B cell (primary cell): ENCODE results near the gene MEPCE. TPM values are rescaled to one million over a fixed set of nuclear protein-coding genes. Genes with fewer than 3 reads are reported as not detected.

Experiments
- ATAC-seq: fragments of 200-7000 bp; cut with Tn5 transposase; one replicate; pipeline ENCODE4 v1.10.0; 2021; ENCODE audit warnings: low read depth, mild to moderate bottlenecking, moderate number of reproducible peaks, moderate library complexity
- CTCF ChIA-PET: fragments of 350-600 bp; sonication (Branson Sonifier 250); formaldehyde crosslinking; loops from one replicate; lab custom pipeline; 2021; ENCODE audit warnings: antibody characterized with exemption, inconsistent platforms; lab: Charles Lee
- POLR2A ChIA-PET: fragments of 350-600 bp; sonication (Branson Sonifier 250); formaldehyde crosslinking; loops from one replicate; lab custom pipeline; 2021; ENCODE audit warnings: antibody characterized with exemption; lab: Charles Lee
- DNase-seq: peaks from one replicate; pipeline ENCODE4 v3.0.0; 2013
- H2AFZ ChIP-seq: 2 replicates; pipeline ENCODE4 v1.6.1; 2012; ENCODE audit warnings: mild to moderate bottlenecking, low read depth, low read length; ENCODE audit not compliant: insufficient read depth, poor library complexity, severe bottlenecking
- H3K27ac ChIP-seq, 2 donors: 1 replicate in 1 of 2; 2 replicates in 1 of 2; pipeline ENCODE4 v1.5.1; 2012 to 2013; ENCODE audit warnings: low read length in 2 of 2, mild to moderate bottlenecking in 2 of 2, moderate library complexity in 1 of 2
- H3K27me3 ChIP-seq, 4 experiments: fragments of 200-600 bp in 1 of 4; sonication (generic) in 1 of 4; replicated peaks in 1 of 4; 1 replicate in 2 of 4; 2 replicates in 2 of 4; pipeline versions ENCODE4 v1.6.1 to v1.7.0; 2013 to 2016; ENCODE audit warnings: low read length in 3 of 4, mild to moderate bottlenecking in 2 of 4, mixed read lengths in 1 of 4, moderate library complexity in 1 of 4; ENCODE audit not compliant: insufficient read depth in 4 of 4, control insufficient read depth in 3 of 4; ENCODE audit errors: control extremely low read depth in 1 of 4
- H3K36me3 ChIP-seq, 2 experiments: replicated peaks in 1 of 2; 1 replicate in 1 of 2; 2 replicates in 1 of 2; pipeline versions ENCODE4 v1.6.1 to v1.7.1; 2013; ENCODE audit warnings: low read length in 1 of 2; ENCODE audit not compliant: insufficient read depth in 2 of 2, control insufficient read depth in 1 of 2; ENCODE audit errors: control extremely low read depth in 1 of 2, extremely low read depth in 1 of 2
- H3K4me1 ChIP-seq, 2 donors: fragments of 200-600 bp in 1 of 2; sonication (generic) in 1 of 2; 1 replicate in 1 of 2; 2 replicates in 1 of 2; pipeline versions ENCODE4 v1.5.1 to v1.6.1; 2013 to 2017; ENCODE audit warnings: low read length in 2 of 2; ENCODE audit not compliant: control insufficient read depth in 2 of 2, insufficient read depth in 2 of 2
- H3K4me2 ChIP-seq: replicated peaks from 2 replicates; pipeline ENCODE3; 2012; ENCODE audit warnings: mild to moderate bottlenecking, low read depth, low read length; ENCODE audit not compliant: poor library complexity, severe bottlenecking
- H3K4me3 ChIP-seq, 5 experiments: fragments of 200-600 bp in 1 of 5; sonication (generic) in 1 of 5; 1 replicate in 3 of 5; 2 replicates in 2 of 5; pipeline versions ENCODE4 v1.5.1 to v1.7.0; 2011 to 2016; ENCODE audit warnings: low read length in 4 of 5, mild to moderate bottlenecking in 4 of 5, low read depth in 2 of 5, control low read depth in 1 of 5, moderate library complexity in 1 of 5; ENCODE audit not compliant: insufficient read depth in 1 of 5; ENCODE audit errors: control extremely low read depth in 1 of 5, extremely low read depth in 1 of 5
- H3K79me2 ChIP-seq: fragments of 200-600 bp; sonication (generic); one replicate; pipeline ENCODE4 v1.6.0; 2016; ENCODE audit warnings: low read length; ENCODE audit not compliant: control insufficient read depth, insufficient read depth
- H3K9ac ChIP-seq: fragments of 200-600 bp; sonication (generic); 2 replicates; pipeline ENCODE4 v1.6.1; 2017; ENCODE audit warnings: mild to moderate bottlenecking, low read length, moderate library complexity
- H3K9me3 ChIP-seq, 3 donors: one replicate each; pipeline versions ENCODE4 v1.6.1 to v1.7.1; 2013; ENCODE audit warnings: low read length in 2 of 3; ENCODE audit not compliant: control insufficient read depth in 2 of 3, insufficient read depth in 1 of 3; ENCODE audit errors: control extremely low read depth in 1 of 3
- H4K20me1 ChIP-seq: 2 replicates; pipeline ENCODE4 v1.6.0; 2012; ENCODE audit warnings: mild to moderate bottlenecking, low read length; ENCODE audit not compliant: insufficient read depth, control insufficient read depth, poor library complexity, severe bottlenecking
- H3K27ac Mint-ChIP-seq: one replicate; pipeline ENCODE4 v1.8.0; 2021; ENCODE audit warnings: mixed read lengths
- H3K27me3 Mint-ChIP-seq: one replicate; pipeline ENCODE4 v1.8.0; 2021; ENCODE audit warnings: mixed read lengths
- H3K4me1 Mint-ChIP-seq: one replicate; pipeline ENCODE4 v1.8.0; 2021; ENCODE audit warnings: mixed read lengths
- H3K4me3 Mint-ChIP-seq: one replicate; pipeline ENCODE4 v1.8.0; 2021; ENCODE audit warnings: mixed read lengths
- H3K9me3 Mint-ChIP-seq: one replicate; pipeline ENCODE4 v1.8.0; 2022; ENCODE audit warnings: mixed read lengths; ENCODE audit not compliant: insufficient read depth
- CTCF ChIP-seq: fragments of 200-600 bp; IDR thresholded peaks from one replicate; pipeline ENCODE4 v1.8.0; 2022; ENCODE audit warnings: antibody characterized with exemption, mild to moderate bottlenecking
- EZH2 ChIP-seq: IDR thresholded peaks from 2 replicates; pipeline ENCODE4 v1.6.1; 2012; ENCODE audit warnings: borderline replicate concordance, low read depth, mild to moderate bottlenecking, moderate library complexity, low read length; ENCODE audit not compliant: insufficient read depth, poor library complexity, severe bottlenecking
- WGBS: methylation state at CpG from one replicate; pipeline ENCODE4 v1.1.5; 2013; ENCODE audit warnings: missing lambda C conversion rate; ENCODE audit not compliant: insufficient coverage; 5-methylcytosine and 5-hydroxymethylcytosine counted together
- intact Hi-C: fragments of 100-400 bp; cut with micrococcal nuclease; formaldehyde crosslinking; loops from one replicate; pipeline ENCODE4 v1.10.0; 2022
- polyA plus RNA-seq: library from polyadenylated mRNA; depleted of rRNA; stranded (reverse); fragments of >200 nt; gene quantifications from 2 replicates; pipeline ENCODE4 v1.2.3, GENCODE V29; 2012
- total RNA-seq, 2 donors: library from RNA; stranded (reverse); fragments of 120-200 nt in 1 of 2; gene quantifications; 1 replicate in 1 of 2; 2 replicates in 1 of 2; pipeline versions ENCODE4 v1.2.3 to v1.2.4, GENCODE V29; 2013 to 2022

The MEPCE gene
- total and polyA plus RNA-seq, 2 donors (not counting 1 experiment from before 2014, with no cell fraction given): 54.5 to 90.6 TPM

- Mint-ChIP-seq H3K9me3 (no peaks in the 10 kb centered on the region), H3K27me3 (no peaks in the 10 kb centered on the region), H3K4me3 (peak overlapping the region; percentile 74), H3K4me1 (peaks cover 49% of the 10 kb centered on the region), H3K27ac (peak overlapping the region; percentile 93)
- H3K79me2 ChIP-seq: no peaks in the 10 kb centered on the region
- peaks cover 0 to 3% of the 10 kb centered on the region in 2 experiments for H3K36me3 ChIP-seq
- ChIA-PET POLR2A (interaction anchor here (0.6 to 1.4 kb wide), 7 partner anchors 11 to 206 kb away, joined by 3 to 11 read pairs (median 4); partner anchors contain the start of genes MEPCE and ZCWPW1), CTCF (interaction anchor here (1.4 to 3.2 kb wide), 5 partner anchors 10 to 37 kb away, joined by 3 to 24 read pairs (median 8); no protein-coding TSS in a partner anchor)
- H3K27me3 ChIP-seq: no peaks in the 10 kb centered on the region
- ATAC-seq (peak; percentile 90), DNase-seq (peak; percentile 86)
- peak overlapping the region; percentile 67 to 82 for H3K27ac ChIP-seq
- H3K9ac ChIP-seq: peak overlapping the region; percentile 40
- intact Hi-C loops: loop anchor here (1.0 to 2.0 kb wide), 3 partner anchors 27 to 52 kb away; partner anchors contain the start of genes MEPCE and ZCWPW1
- no peak overlapping the region for H2AFZ ChIP-seq
- peak overlapping the region; percentile 63 for H3K4me2 ChIP-seq
- H3K4me1 ChIP-seq: peaks cover 30 to 41% of the 10 kb centered on the region in 2 donors
- peaks cover 0 to 4% (median 0%) of the 10 kb centered on the region in 3 donors for H3K9me3 ChIP-seq
- 0% methylated on average over 2 of the region's 9 CpGs for WGBS
- H3K4me3 ChIP-seq: peak overlapping the region in 3 of 5 experiments; percentile 1 to 37 (median 8)
- no peak for TF ChIP-seq CTCF
- TF ChIP-seq EZH2: no peak
- no peaks in the 10 kb centered on the region for H4K20me1 ChIP-seq
These were observed 33.1 kb upstream of the MEPCE start for GRCh38 chr7:100396421-100396982.
